Vagina (tissue), 2 donors: ENCODE measurements around the gene C16orf89.

ENCODE experiments used
- CTCF ChIP-seq, 3 experiments: fragments of 450-650 bp in 2 of 3; fragments of 200-600 bp in 1 of 3; sonication (generic) in 1 of 3; IDR thresholded peaks; one replicate each; pipeline ENCODE4 v1.5.1; 2017 to 2019; ENCODE audit warnings: antibody characterized with exemption in 3 of 3, mild to moderate bottlenecking in 2 of 3, moderate library complexity in 2 of 3
- POLR2A ChIP-seq, 2 donors: fragments of 450-650 bp; IDR thresholded peaks; one replicate each; pipeline ENCODE4 v1.6.1; 2017; ENCODE audit warnings: antibody characterized with exemption in 2 of 2, mild to moderate bottlenecking in 2 of 2, moderate library complexity in 2 of 2
- POLR2AphosphoS5 ChIP-seq, 2 donors: sonication (generic); formaldehyde crosslinking; IDR thresholded peaks; one replicate each; pipeline ENCODE4 v1.9.0; 2017; ENCODE audit warnings: antibody characterized with exemption in 2 of 2, mild to moderate bottlenecking in 2 of 2, low read depth in 1 of 2; ENCODE audit not compliant: insufficient read depth in 1 of 2

GRCh38 chr16:5056352-5056751 lies 9.4 kb downstream of the C16orf89 start:
- TF ChIP-seq POLR2A (IDR thresholded peaks at IDR 0.05) (no peak), CTCF (IDR thresholded peaks at IDR 0.05) (no peak), POLR2AphosphoS5 (IDR thresholded peaks at IDR 0.05; ENCODE audit: insufficient read depth in 1 of 2, low read depth in 1 of 2) (no peak)
